COLO829 (cell line): ENCODE results near the gene FLAD1.
A peak's percentile ranks its signal among the peaks of the same experiment; 100 is the strongest.

Experiments used
- DNase-seq: peaks from one replicate; pipeline ENCODE4 v3.0.0; 2012; ENCODE audit warnings: low spot score

FLAD1 gene

DNA sequence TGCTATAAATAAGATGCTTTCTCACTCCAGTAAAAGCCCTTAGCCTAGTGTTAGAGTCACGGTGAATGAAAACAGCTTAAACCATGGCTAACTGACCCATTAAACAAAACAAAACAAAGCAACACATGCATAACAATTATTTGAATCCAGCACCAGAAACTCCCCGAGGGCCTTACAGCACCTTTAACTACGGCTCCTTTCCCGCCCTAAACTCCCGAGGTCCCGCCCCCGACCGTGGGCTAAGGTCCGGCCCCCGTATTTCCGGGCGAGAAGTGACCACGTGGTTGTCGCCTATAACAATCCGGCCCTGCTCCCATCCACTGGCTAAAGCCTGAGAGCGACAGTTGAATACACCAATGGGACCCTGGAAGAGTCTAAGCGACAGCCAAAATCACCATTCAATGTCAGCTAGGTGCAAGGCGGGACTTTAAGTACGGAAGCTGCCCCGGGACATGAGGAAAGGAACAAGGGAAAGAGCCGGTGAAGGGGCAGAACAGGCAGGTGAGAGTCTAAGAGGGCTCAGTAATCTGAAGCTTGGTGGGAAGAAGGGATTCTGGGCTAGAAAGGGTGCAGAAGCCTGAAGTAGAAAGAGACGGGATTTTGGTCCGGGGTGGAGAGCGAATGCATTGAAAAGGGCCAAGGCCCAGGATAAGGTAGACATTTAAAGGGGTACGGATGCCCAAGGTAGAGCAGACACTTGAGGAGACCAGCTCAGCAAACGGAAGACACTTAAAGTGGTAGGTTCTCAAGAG, at the start of gene FLAD1:
FLAD1 (plus strand) TSS at position 448 of the 752 bp plus-strand sequence. CDS start 351 bp downstream, outside the sequence.
- peak; percentile 100 for DNase-seq

DNA sequence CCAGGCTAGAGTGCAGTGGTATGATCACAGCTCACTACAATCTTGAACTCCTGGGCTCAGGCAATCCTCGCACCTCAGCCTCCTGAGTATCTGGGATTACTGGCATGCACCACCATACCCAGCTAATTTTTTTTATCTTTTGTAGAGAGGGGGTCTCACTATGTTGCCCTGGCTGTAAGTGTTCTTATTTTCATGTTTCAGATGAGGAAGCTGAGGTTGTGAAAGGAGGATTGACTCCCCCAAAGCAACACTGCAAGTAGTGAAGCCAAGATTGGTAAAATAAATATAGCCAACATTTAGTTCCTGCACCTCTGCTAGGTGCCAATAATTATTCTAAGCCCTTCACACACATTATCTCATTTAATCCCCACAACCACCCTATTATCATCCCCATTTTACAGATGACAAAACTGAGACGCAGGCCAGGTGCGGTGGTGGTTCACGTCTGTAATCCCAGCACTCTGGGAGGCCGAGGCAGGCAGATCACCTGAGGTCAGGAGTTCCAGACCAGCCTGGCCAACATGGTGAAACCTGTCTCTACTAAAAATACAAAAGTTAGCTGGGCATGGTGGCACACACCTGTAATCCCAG, 48.7 kb upstream of the FLAD1 start:
- DNase-seq: no peak

DNA sequence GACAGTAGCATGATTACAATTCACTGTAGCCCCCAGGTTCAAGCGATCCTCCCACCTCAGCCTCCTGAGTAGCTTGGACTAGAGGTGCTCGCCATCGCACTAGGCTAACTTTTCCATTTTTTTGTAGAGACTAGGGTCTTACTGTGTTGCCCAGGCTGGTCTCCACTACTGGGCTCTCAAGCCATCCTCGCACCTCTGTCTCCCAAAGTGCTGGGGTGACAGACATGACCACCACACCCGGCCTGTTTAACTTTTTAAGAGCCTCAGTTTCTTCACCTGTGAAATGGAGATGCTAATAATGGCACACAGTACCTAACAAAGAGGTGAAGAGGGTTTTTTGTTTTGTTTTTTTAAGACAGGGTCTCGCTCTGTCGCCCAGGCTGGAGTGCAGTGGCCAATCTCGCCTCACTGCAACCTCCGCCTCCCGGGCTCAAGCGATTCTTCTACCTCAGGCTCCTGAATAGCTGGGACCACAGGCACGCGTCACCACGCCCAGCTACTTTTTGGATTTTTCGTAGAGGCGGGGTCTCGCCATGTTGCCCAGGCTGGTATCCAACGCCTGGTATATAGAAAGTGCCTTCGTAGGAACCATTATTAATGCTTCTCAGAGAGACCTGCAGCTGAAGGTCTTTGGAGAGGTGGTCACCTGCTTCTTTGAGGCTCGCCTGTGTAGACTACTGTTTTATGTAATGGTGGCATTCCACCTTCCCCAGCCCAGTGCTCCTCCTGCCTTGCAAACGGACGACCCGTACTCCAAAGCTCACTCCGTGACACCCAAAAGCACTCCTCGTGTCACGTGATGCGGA, 47.2 kb upstream of the FLAD1 start:
- DNase-seq: no peak

DNA sequence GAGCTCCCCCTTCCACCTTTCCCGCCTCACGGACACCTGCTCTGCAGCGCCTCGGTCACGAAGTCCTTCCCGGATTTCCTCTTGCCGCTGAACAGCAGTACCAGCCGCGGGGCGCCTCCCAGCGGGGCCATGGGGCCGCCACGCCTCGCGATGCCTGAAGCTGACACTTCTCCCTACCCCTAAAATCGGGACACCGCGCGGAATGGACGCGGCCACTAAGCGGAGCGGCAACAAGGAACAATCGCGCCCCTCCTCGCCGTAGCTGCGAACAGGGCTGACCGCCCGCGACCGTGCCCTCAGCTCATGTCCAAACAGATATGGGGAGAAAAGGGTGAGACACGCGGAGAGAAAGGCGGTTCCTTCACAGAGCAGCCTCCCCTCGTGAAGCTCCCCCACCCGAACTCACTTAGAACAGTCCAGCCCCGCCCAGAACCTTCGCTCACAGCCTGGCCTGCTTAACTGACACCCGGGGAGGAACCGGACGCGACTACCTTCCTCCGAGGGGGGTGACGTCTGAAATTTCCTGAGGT, 46.5 kb upstream of the FLAD1 start, which contains the start of gene PMVK:
PMVK (minus strand) TSS at position 165 of the 530 bp plus-strand sequence; CDS start at position 131, 34 bp downstream.
- DNase-seq: peak; percentile 98

DNA sequence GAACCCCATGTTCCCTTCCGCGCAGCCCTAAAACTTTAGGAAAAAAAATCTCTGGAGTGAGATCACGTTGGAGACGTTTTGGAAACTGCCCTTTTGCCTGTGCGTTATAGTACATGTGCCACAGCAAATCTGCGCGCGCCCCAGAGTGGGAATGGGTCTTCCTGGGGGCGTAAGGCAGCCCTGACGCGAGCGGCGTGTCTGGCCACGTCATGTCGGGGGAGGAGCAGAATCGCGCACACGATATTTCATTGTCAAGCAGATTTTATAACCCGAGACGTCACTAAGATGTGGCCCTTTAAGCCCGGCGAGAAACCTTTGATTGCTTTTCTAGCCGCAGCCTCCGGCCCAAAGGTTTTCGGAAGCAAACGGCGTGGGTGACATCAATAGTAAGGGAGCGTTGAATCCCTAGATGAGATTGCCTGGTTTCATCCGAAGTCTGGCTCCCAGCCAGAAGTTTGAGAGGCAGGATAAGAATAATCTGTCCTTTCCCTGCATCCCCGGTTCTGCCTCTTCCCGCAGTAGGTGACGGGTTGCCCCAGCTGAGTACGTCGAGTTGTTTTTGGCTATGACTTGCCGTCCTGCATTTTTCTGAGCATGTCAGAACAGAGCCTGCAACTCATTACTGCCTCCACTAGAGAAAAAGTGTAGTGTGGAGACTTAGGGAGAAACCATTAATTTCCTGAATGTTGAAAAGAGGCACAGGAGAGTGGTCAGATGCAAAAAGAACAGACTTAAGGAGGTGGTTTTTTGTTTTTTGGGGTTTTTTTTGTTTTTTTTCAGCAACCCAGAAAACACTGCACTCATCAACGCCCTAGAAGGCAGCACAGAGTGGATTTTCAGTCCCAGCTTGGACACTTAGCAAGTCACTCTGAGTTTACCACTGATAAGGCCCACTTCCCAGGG, 45.8 kb upstream of the FLAD1 start:
- peak; percentile 98 for DNase-seq

DNA sequence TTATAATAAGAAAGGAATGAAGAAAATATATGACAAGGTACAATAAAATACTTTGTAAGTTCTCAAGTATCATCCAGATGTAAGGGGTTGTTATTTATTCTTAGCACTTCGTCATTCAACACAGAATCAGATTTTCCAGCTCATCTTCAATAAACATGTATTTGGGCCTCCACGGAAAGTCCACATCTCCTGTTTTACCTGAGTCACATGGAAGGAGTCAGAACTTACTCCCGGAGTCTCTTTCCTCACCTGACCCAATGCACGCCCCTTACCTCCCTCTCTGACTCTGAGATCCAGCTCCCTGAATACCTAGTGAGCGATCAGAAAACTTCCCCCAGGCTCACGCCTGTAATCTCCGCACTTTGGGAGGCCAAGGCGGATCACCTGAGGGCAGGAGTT, 45.2 kb upstream of the FLAD1 start:
- DNase-seq: no peak

DNA sequence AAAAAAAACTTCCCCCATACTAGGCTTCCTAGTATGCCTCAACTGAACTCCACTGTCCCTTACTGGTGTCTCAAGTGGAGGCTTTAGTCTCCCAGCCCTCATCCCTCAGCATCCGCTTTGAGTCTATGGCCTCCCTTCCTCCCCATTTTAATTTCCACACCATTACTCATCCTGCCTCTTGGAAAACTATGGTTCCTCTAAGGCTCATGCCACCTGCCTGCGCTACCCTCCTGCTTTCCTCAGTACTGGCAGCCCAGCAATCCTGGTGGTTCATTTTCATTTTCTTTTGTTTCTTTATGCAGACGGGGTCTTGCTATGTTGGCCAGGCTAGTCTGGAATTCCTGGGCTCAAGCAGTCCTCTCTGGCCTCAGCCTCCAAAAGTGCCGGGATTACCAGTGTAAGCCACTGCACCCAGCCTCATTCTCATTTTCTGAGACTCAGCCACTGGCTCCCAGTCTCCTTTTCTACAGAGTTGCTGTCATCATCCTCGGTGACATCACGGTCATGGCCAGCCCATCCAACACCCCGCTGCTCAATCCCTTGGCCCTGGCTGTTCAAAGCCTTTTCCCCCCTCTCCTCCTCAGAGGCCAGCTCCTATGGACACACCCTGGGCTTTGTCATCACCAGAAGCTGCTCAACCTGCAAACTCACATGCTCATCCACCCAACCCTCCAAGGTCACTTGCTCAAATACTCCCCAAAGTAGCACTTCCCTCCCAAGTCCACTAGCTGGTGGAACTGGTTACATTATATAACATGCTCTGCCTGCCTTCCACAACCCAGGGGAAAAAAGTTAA, 44.3 kb upstream of the FLAD1 start:
- no peak for DNase-seq

DNA sequence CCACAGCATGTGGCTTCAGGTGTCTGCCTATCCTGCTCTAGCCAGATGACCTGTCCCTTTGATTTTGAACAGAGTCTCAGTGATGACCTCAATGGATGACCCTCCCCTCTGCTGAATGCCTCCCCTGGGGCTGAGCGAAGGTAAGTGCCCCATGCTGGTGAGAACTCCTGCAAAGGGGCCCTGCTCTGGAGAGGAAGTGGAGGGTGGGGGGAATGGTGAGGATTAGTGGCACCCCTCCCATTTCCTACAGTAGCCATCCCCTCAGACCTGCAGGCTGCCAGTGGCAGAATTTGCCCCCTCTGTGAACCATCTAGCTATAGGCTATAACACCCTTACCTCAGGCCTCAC, 43.0 kb upstream of the FLAD1 start:
- DNase-seq: no peak

DNA sequence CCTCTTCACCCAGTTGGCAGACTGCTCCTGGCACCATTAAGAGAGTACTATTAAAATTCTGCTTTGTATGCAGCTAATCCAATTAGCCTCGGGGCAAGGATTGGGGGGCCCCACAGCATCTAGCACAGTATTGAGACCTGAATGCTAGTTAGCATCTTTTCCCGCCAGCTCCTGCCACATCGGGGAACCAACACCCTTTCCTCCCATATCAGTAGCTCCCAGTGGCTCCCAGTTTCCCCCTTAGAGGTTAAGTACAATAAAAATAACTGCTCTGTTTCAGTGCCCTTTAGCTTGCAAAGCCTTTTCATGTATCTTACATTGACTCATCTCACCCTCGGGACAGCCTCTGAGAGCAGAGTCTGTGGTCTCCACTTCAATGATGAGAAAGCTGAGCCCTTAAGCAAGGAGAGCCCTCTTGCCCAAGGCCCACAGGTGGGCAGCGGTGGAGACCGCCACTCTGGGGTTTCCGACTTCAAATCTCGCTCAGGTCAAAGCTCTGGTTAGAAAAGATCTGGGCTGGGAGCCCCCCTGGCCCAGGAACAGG, 42.4 kb upstream of the FLAD1 start:
- peak; percentile 47 for DNase-seq

DNA sequence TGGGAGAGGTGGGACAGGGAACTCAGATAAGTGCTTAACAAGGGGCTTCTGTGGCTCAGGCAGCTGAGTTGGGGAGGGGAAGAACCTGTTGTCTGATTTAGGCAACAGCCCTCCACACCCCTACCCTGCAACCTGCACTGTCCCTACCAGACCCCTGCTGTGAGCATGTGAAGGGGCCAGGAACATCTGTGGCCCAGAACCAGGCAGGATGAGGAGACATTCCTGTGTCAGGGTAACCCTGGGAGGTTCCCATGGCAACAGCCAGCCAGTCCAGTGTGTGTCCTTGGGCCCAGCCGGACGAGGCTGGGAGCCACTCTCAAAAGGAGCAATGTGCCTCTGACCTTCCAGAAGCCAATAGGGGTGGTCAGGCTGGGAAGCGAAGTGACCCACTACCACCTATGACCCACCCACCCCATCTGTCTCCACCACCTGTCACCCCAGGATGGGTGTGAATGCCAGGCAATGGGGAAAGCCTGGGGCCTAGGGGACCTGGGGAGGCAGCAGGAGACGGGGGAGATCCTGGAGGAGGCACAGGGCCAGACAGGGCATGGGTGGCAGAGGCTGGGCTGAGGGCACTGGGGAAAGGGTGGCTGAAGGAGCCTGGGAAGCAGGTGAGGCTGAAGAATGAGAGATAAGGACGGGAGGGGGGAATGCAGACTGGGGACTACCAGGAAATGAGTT, 41.7 kb upstream of the FLAD1 start:
- DNase-seq: no peak

DNA sequence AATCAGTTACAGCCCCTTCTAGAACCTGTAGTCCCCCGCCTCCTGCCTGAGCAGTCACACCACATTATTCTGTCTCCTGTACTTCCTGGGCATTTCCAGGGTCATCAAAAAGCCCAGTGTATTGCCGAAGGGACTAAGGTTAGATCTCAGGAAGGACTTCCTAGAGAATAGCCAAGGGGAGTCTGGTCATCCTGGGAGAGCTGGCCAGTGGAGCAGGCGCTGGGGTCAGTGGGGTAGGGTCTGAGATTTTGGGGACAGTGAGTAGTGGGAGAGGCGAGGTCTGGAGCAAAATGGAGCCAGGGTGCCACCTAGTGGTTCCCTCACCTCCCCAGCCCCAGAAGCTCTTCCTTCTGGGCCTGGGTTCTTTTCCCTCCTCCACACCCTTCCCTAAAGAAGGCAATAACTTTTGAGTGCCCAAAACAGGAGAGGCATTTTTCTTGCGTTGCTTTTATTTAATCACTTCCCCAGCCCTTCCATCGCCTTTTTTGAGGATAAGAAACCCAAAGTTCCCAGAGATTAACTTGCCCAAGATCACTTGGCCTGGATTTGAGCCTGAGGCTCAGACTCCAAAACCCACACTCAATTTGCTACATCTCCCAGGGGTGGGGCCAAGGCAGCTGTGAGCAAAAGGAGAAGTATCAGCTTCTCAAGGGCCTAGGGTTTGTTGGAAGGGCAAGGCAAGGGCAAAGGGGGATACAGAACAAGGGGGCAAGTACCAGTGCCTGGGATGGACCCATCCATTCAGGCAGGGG, 39.3 kb upstream of the FLAD1 start:
- DNase-seq: peak; percentile 50

DNA sequence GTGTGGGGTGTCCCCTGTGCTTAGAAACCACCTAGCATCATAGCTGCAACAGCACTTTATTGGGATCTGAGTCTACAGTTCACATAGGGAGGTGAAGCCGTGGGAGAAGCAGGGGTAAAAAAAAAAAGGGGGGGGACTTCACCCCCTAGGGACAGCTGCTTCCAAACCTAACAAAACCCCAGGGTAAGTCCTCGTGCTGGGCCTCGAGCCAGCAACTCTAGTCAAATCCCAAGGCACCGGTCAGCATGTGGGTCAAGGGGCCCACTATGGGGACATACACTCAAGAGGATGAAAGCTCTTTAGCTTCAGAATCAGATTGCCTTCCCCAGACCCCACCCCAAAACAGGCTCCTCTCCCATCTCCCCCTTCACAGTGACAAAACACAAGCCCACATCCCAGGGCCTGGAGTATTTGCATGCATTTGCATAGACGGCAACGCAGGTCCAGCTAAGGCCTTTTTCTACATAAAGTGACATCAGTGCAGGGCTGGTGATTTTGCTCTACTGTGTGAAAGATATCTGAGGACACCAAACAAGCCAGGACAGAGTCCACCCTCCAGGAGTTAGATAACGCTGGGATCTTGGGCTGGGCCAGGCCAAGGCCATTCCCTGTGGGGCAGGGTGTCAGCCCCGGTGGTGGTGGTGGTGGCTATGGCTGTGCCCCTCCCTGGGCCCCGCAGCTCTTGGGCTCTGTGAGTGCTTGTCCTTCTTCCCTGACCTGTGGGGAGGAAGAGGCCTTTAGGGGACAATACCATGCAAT, 38.6 kb upstream of the FLAD1 start:
- no peak for DNase-seq

DNA sequence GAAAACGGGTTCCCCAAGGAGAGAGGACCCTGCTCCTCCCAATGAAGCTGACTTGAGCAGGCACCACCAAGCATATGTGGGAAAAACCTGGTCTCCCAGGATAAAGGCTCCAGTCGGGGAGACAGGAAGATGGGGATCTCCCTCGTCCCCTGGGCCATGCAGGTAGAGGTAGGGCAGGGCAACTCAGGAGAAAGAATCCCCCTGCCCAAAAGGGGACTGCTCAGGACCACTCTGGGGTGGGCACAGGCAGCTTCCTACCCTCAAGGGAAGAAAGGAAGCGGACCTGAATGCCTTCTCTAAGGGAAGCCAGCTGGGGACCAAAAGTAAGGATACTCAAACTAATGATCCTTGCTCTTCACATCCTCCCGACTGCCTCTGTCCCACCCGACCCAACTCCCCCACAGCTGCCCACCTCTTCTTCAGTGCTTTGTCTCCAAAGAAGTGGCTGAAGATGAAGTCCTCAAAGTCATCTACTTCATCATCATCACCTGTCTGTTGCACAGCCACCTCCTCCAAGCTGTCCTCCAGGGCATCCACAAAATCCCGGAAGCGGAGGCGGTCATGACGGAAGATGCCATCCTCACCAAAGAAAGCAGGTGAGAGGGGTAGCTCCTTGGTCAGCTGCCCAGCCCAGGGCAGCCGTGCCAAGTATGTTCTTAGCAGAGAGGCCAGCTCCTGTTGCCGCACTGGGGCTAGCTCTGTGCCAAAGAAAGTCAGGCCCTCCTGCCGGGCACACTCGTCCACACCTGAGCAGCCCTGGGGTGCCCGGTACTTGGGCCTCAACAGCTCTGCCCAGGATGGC, 37.8 kb upstream of the FLAD1 start:
- DNase-seq: no peak

DNA sequence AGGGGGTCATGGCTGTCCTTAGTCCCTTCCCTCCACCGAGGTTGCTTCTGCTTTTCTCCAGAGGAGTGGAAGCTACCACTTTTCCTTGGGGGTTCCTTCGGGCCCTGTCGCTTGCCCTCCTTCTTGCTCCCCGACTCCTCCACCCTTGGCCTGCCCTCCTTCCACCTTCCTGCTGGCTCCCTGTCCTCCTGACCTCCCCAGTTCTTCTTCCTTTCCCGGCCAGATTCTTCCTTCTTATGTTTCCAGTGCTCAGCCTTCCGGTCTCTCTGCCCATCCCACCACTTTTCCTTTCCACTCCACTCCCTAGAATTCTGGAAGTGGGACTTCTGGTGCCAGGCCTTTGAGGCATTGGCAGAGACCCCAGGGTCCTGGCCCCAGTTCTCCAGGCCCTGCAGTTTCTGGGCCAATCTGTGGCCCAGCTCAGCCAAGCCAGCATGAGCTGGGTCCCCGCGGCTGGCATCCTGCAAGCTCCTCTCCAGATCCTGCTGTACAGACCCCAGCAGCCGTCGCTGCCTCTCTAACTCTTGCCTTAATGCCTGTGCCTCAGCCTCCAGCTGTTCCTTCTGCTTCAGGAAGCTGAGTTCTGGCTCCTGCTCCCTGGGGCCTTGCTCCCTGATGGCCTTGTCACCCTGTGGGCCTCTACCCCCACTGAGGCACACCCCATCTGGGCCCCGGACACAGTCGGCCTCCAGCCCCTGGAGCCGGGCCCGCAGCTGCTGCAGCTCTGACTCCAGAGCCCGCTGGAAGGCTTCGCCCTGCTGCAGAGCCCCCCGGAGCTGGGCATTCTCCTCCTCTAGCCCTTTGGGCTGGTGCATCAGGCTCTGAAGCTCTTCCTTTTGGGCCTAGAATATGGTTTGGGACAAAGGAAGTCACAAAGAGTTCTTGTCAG, 36.9 kb upstream of the FLAD1 start:
- no peak for DNase-seq

DNA sequence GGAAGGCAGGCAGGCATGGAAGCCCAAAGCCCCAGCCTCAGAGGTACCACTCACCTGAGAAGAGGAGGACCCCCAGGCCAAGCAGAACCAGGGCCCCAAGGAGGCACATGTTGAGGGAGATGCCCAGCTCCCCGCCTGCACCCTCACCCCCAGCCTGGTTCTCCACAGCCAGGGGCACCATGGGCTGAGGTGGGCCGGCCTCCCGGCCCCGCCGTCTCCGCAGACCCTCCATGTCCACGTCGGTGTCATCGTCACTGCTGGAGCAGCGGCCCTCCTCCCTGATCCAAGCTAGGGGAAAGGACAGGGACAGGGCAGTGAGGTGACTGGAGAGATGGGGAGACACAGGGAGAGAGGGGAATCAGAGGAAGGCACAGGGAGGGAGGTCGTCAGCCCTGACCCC, 35.1 kb upstream of the FLAD1 start:
- no peak for DNase-seq

DNA sequence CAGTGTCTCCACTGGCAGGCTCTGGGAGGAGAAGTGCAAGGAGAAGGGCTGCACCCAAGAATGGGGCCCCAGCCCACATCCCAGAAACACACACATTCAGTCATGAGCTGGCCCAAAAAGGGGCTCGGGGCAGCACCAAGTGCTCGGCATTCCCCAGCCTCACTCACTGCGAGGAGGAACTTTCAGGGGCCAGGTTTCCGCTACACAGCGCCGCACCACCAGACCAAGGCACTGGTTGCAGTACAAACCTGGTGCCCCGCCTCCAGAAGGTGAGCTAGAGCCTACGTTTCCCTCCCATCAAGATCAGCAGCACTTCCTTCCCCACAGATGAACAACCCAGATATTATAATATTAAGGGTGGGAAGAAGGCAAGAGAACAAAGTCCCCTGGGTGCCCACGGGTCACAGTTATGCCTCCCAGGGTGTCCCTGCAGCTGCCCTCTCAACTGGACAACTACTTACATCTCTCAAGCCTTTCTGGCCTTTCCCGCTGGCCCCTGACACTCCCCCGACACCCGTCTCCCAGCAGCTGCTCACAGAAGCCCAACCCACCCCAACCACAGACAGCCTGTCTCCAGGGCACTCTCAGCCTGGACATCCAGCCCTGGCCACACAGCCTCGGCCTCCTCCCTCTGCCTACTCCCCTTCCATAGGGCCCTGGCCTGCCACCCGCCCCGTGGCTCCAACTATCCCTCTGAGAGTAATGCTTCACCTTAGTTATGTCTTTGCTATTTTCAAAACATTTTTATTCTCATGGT, 31.1 kb upstream of the FLAD1 start:
- DNase-seq: no peak
